GM12892 (cell line): ENCODE data around the gene GIGYF2.

Experiments
- POLR2A ChIP-seq: IDR thresholded peaks from 2 replicates; pipeline ENCODE4 v1.6.1; 2011; ENCODE audit warnings: low read depth, low read length, control low read depth
- POLR2AphosphoS5 ChIP-seq: IDR thresholded peaks from 2 replicates; pipeline ENCODE4 v1.6.1; 2011; ENCODE audit warnings: low read depth, low read length, control low read depth
- TAF1 ChIP-seq: IDR thresholded peaks from 2 replicates; pipeline ENCODE4 v1.6.1; 2011; ENCODE audit warnings: low read depth, mild to moderate bottlenecking, control low read depth, low read length, borderline replicate concordance

DNA sequence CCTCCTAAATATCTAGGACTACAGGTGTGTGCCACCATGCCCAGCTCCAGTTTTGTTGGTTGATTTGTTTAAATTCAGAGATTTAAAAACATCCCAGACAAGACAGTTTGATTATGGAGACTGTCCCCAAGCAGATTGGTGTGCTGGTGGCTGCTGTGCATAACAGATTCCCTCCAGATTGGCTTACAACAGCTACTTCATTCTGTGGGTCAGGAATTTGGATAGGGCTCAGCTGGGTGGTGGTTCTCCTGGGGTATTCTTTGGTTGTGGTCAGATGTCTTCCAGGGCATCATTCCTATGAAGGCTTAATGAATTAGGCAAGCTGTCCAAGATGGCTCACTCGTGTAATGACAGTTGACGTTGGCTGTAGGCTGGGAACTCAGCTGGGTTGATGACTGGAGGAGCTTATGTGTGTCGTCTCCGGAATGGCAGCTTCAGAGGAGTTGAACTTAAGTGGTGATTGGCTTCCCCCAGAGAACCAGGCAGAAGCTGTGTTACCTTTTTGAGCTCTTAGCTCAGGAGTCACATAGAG is 162.3 kb downstream of the GIGYF2 start:
- TF ChIP-seq POLR2A (no peak), POLR2AphosphoS5 (no peak), TAF1 (no peak)
